Body of pancreas (tissue), 4 donors: ENCODE results near the gene CD248. TPM values are rescaled to one million over a fixed set of nuclear protein-coding genes. Genes with fewer than 3 reads are reported as not detected.

ENCODE experiments used
- ATAC-seq: fragments of 150-250 bp; one replicate; pipeline ENCODE4 v1.9.1; 2016
- DNase-seq, 4 donors: peaks; one replicate each; pipeline ENCODE4 v3.0.0-alpha.2; 2019
- H3K27ac ChIP-seq, 4 donors: fragments of 200-600 bp; sonication (generic); 1 replicate in 3 of 4; 2 replicates in 1 of 4; pipeline versions ENCODE4 v1.5.1 to v1.6.1; 2016 to 2019; ENCODE audit warnings: mild to moderate bottlenecking in 1 of 4, mixed read lengths in 1 of 4, moderate library complexity in 1 of 4
- H3K27me3 ChIP-seq, 2 donors: fragments of 200-600 bp; sonication (generic); one replicate each; pipeline ENCODE4 v1.6.0; 2016; ENCODE audit warnings: mild to moderate bottlenecking in 1 of 2
- H3K36me3 ChIP-seq, 2 donors: fragments of 200-600 bp; sonication (generic); replicated peaks in 1 of 2; 2 replicates each; pipeline ENCODE4 v1.5.1; 2016; ENCODE audit warnings: low read depth in 2 of 2; ENCODE audit not compliant: insufficient read depth in 1 of 2
- H3K4me1 ChIP-seq: fragments of 200-600 bp; sonication (generic); one replicate; pipeline ENCODE4 v1.6.0; 2016
- H3K4me3 ChIP-seq, 2 donors: fragments of 200-600 bp; sonication (generic); 1 replicate in 1 of 2; 2 replicates in 1 of 2; pipeline ENCODE4 v1.5.1; 2016 to 2019
- H3K9me3 ChIP-seq, 3 donors: fragments of 200-600 bp; sonication (generic); 1 replicate in 2 of 3; 2 replicates in 1 of 3; pipeline ENCODE4 v1.5.1; 2016
- POLR2A ChIP-seq, 3 donors: fragments of 450-650 bp; IDR thresholded peaks; one replicate each; pipeline ENCODE4 v1.6.1; 2016; ENCODE audit warnings: antibody characterized with exemption in 3 of 3, mild to moderate bottlenecking in 2 of 3
- WGBS, 2 donors: methylation state at CpG; one replicate each; pipeline ENCODE4 v1.1.5; 2017; 5-methylcytosine and 5-hydroxymethylcytosine counted together
- intact Hi-C: fragments of 100-400 bp; cut with DNase I; formaldehyde crosslinking; loops from one replicate; pipeline ENCODE4 v1.15.1; 2023
- total RNA-seq, 2 donors: library from RNA; depleted of rRNA; stranded (reverse); fragments of >200 nt; gene quantifications; one replicate each; pipeline ENCODE4 v1.1.0, GENCODE V29; 2016
- TF ChIP-seq, protein P1 (sequence below), 7 experiments: fragments of 450-650 bp in 4 of 7; fragments of 200-600 bp in 3 of 7; sonication (generic) in 3 of 7; IDR thresholded peaks; one replicate each; pipeline ENCODE4 v1.5.1; 2016 to 2019; ENCODE audit warnings: antibody characterized with exemption in 7 of 7

Gene CD248
- total RNA-seq, 2 donors from 2014 or later, result 10.6 to 86.0 TPM

DNA sequence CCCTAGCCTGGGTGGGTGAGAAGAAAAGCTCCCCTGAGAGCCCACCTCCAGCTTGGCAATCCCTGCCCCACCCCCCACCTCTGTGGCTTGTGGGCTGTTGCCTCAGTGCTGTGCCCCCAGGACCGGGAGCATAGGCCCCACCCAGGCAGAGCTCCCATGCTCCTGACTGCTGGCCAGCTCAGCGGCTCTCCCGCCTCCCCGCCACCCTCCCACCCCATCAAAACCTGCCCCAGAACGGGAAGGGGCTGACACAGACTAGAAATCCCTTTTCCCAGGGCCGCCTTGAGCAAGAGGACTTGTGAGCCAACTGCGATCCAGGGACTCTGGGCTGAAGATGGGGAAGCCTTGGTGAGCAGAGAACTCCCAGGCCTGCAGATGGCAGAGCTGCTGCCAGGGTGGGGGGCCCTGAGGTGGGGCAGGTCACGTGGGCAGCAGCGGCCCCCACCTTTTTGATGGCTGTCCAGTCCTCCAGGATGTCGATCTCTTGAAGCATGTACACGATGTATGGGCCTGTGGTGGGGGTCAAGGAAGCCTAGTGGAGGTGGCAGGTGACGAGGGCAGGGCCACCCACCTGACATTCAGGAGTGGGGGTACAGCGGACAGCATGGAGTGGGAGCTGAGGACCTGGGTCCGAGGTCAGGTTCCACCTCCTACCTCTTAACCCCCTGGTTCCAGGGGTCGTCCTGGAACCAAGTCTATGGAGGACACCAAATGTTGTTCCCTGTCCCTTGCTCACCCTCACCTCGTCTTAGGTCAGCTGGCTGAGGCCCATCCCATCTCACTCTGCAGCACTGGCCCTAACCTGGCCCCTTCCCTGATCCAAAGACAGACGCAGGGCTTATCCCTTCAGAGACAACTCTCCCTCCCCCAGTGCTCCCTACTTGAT is 21.7 kb upstream of the CD248 start:
- DNase-seq, result no peak
- intact Hi-C loops, result no loop called here

DNA sequence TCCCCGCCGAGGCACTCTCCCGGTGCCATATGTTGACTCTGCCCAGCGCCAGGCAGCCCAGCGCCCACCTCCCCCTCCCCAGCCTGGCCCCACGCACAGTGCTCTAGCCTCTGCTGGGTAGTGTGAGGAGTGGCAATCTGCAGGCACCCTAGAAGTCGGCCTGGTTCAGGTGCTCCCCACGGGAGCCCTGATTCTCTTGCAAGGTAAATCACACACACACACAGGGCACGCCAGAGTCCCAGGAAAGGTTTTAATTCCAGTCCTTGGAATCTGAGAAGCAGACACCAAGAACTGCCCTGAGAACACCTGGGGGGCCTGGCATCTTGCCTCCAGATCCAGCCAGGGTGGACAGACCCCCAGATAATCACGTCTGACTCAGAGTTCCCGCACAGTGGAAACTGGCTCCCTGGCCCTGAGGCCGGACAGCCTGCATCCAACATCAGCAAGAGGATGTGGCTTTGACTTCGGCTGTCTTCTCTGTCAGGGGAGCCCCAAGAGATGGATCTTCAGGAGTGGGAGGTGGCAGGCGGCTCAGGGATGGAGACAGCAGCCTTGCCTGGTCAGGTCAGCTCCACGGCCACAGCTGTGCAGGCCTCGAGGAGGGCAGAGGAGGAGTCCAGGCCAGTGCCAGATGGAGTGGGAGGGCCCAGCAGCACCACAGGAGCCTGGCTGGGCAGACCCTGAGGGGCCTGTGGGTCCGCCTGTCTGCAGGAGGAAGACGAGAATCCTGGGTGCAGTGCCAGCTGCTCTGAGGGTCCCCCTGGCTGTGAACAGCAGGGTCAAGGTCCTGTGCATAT is 20.5 kb upstream of the CD248 start:
- H3K27ac ChIP-seq, result peak overlapping the region in 2 of 4 donors; percentile 69 to 74
- intact Hi-C loops, result no loop called here
- no peaks in the 10 kb centered on the region for H3K27me3 ChIP-seq
- DNase-seq (no peak), ATAC-seq (no peak)
- no peak for TF ChIP-seq POLR2A (IDR thresholded peaks at IDR 0.05)
- TF ChIP-seq, protein P1, sequence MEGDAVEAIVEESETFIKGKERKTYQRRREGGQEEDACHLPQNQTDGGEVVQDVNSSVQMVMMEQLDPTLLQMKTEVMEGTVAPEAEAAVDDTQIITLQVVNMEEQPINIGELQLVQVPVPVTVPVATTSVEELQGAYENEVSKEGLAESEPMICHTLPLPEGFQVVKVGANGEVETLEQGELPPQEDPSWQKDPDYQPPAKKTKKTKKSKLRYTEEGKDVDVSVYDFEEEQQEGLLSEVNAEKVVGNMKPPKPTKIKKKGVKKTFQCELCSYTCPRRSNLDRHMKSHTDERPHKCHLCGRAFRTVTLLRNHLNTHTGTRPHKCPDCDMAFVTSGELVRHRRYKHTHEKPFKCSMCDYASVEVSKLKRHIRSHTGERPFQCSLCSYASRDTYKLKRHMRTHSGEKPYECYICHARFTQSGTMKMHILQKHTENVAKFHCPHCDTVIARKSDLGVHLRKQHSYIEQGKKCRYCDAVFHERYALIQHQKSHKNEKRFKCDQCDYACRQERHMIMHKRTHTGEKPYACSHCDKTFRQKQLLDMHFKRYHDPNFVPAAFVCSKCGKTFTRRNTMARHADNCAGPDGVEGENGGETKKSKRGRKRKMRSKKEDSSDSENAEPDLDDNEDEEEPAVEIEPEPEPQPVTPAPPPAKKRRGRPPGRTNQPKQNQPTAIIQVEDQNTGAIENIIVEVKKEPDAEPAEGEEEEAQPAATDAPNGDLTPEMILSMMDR (IDR thresholded peaks at IDR 0.05), result no peak
- no peaks in the 10 kb centered on the region for H3K9me3 ChIP-seq
- peaks cover 30% of the 10 kb centered on the region for H3K4me1 ChIP-seq
- whole genome bisulfite sequencing, 2 donors, result 49 to 62% methylated on average over 3 to 15 of the region's 18 CpGs
- H3K36me3 ChIP-seq, result peaks cover 4 to 16% of the 10 kb centered on the region in 2 donors
- no peak overlapping the region for H3K4me3 ChIP-seq

More for the DNA sequence above, 21.7 kb upstream of the CD248 start:
- H3K4me3 ChIP-seq, result no peak overlapping the region
- TF ChIP-seq, protein P1 (IDR thresholded peaks at IDR 0.05), result no peak
- no peak for TF ChIP-seq POLR2A (IDR thresholded peaks at IDR 0.05)
- ATAC-seq, result no peak
- peaks cover 4 to 16% of the 10 kb centered on the region in 2 donors for H3K36me3 ChIP-seq
- no peaks in the 10 kb centered on the region for H3K9me3 ChIP-seq
- H3K27me3 ChIP-seq, result no peaks in the 10 kb centered on the region
- peaks cover 34% of the 10 kb centered on the region for H3K4me1 ChIP-seq
- 79 to 84% methylated on average over 8 to 15 of the region's 17 CpGs for WGBS, 2 donors
- no peak overlapping the region for H3K27ac ChIP-seq

GRCh38 chr11:66336234-66337102 is 19.6 kb upstream of the CD248 start, which contains the start of gene RIN1:
TSS of gene RIN1 (minus strand) at chr11:66336434. CDS start at chr11:66336402, 32 bp downstream.
- no peaks in the 10 kb centered on the region for H3K27me3 ChIP-seq
- H3K4me1 ChIP-seq, result peaks cover 30% of the 10 kb centered on the region
- peak in 2 of 3 donors; percentile 45 to 52 for TF ChIP-seq POLR2A (IDR thresholded peaks at IDR 0.05)
- TF ChIP-seq, protein P1 (IDR thresholded peaks at IDR 0.05), result peak in 4 of 7 experiments; percentile 25 to 38 (median 32)
- H3K36me3 ChIP-seq, result peaks cover 1 to 13% of the 10 kb centered on the region in 2 donors
- peak; percentile 56 to 75 (median 65) for DNase-seq
- H3K4me3 ChIP-seq, result peak within 1 kb of the TSS in 1 of 2 donors; percentile 18
- peak; percentile 72 for ATAC-seq
- 3 to 4% methylated on average over 9 to 21 of the region's 22 CpGs for WGBS, 2 donors
- intact Hi-C loops, result no loop called here
- peak within 1 kb of the TSS in 3 of 4 donors; percentile 31 to 74 (median 69) for H3K27ac ChIP-seq
- H3K9me3 ChIP-seq, result no peaks in the 10 kb centered on the region

GRCh38 chr11:66335531-66336233 is 18.8 kb upstream of the CD248 start:
- H3K27me3 ChIP-seq, result no peaks in the 10 kb centered on the region
- peak overlapping the region in 3 of 4 donors; percentile 31 to 74 (median 69) for H3K27ac ChIP-seq
- DNase-seq (no peak), ATAC-seq (peak; percentile 29)
- no peak for TF ChIP-seq POLR2A (IDR thresholded peaks at IDR 0.05)
- TF ChIP-seq, protein P1 (IDR thresholded peaks at IDR 0.05), result no peak
- peak overlapping the region in 1 of 2 donors; percentile 18 for H3K4me3 ChIP-seq
- WGBS, 2 donors, result 20 to 21% methylated on average over 20 to 33 of the region's 35 CpGs
- H3K9me3 ChIP-seq, result no peaks in the 10 kb centered on the region
- H3K4me1 ChIP-seq, result peaks cover 30% of the 10 kb centered on the region
- H3K36me3 ChIP-seq, result peaks cover 0 to 6% of the 10 kb centered on the region in 2 donors
- intact Hi-C loops, result no loop called here
